Body of pancreas (tissue), 4 donors: ENCODE results near the gene TNNT1.

Experiments used
- CTCF ChIP-seq, 7 experiments: fragments of 450-650 bp in 4 of 7; fragments of 200-600 bp in 3 of 7; sonication (generic) in 3 of 7; IDR thresholded peaks; one replicate each; pipeline ENCODE4 v1.5.1; 2016 to 2019; ENCODE audit warnings: antibody characterized with exemption in 7 of 7
- POLR2A ChIP-seq, 3 donors: fragments of 450-650 bp; IDR thresholded peaks; one replicate each; pipeline ENCODE4 v1.6.1; 2016; ENCODE audit warnings: antibody characterized with exemption in 3 of 3, mild to moderate bottlenecking in 2 of 3

DNA sequence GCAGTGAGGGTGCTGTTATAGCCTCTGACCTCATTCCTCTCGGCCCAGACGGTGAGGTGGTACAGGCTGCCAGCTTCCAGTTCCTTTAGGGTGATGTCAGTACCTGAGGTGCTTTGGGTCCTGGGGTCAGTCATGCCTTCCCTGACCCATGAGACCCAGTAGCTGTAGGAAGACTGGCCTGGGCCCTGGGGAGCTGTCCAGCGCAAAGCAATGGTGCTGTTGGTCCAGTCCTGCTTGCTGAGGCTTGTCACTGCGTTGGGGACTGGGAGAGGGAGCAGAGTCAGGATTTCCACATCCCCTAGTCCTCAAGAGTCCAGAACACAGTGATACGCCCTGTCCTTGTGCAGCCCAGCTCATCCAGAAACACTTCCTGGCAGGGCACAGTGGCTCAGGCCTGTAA is 49.6 kb upstream of the TNNT1 start:
- no peak for TF ChIP-seq CTCF (IDR thresholded peaks at IDR 0.05)
- TF ChIP-seq POLR2A (IDR thresholded peaks at IDR 0.05), result no peak
